ENCODE measurements around the gene CDK9.

CDK9 gene

GRCh38 chr9:127783111-127784008, 2.5 kb upstream of the CDK9 start:
- no peak overlapping the region for H3K9ac ChIP-seq (ENCODE audit: low read length)
- no peak overlapping the region for H3K4me3 ChIP-seq (ENCODE audit: low read depth, low read length)
- no peaks in the 10 kb centered on the region for H3K9me3 ChIP-seq (ENCODE audit: control insufficient read depth, insufficient read depth, low read depth, low read length)
- H3K36me3 ChIP-seq (ENCODE audit: control insufficient read depth, insufficient read depth, low read length), result peaks cover 17% of the 10 kb centered on the region
- peaks cover 23% of the 10 kb centered on the region for H3K4me1 ChIP-seq (ENCODE audit: control insufficient read depth, insufficient read depth, low read length)
- H3K27ac ChIP-seq (ENCODE audit: low read depth, low read length), result no peak overlapping the region
- no peaks in the 10 kb centered on the region for H3K27me3 ChIP-seq (ENCODE audit: control insufficient read depth, insufficient read depth, low read length)

- H3K9me3 ChIP-seq (ENCODE audit: control insufficient read depth, insufficient read depth, low read depth, low read length), result no peaks in the 10 kb centered on the region
- H3K4me3 ChIP-seq (ENCODE audit: low read depth, low read length), result peak overlapping the region; percentile 98
- H3K4me1 ChIP-seq (ENCODE audit: control insufficient read depth, insufficient read depth, low read length), result peaks cover 12% of the 10 kb centered on the region
- peaks cover 36% of the 10 kb centered on the region for H3K36me3 ChIP-seq (ENCODE audit: control insufficient read depth, insufficient read depth, low read length)
- no peak overlapping the region for H3K27ac ChIP-seq (ENCODE audit: low read depth, low read length)
- no peaks in the 10 kb centered on the region for H3K27me3 ChIP-seq (ENCODE audit: control insufficient read depth, insufficient read depth, low read length)
- peak overlapping the region; percentile 34 for H3K9ac ChIP-seq (ENCODE audit: low read length)
These were observed 556 bp upstream of the CDK9 start for GRCh38 chr9:127785023-127785932.

GRCh38 chr9:127786773-127787104, 905 bp downstream of the CDK9 start:
- H3K36me3 ChIP-seq (ENCODE audit: control insufficient read depth, insufficient read depth, low read length), result peaks cover 50% of the 10 kb centered on the region
- H3K27me3 ChIP-seq (ENCODE audit: control insufficient read depth, insufficient read depth, low read length), result no peaks in the 10 kb centered on the region
- peak overlapping the region; percentile 98 for H3K4me3 ChIP-seq (ENCODE audit: low read depth, low read length)
- H3K9me3 ChIP-seq (ENCODE audit: control insufficient read depth, insufficient read depth, low read depth, low read length), result no peaks in the 10 kb centered on the region
- peak overlapping the region; percentile 96 for H3K9ac ChIP-seq (ENCODE audit: low read length)
- H3K4me1 ChIP-seq (ENCODE audit: control insufficient read depth, insufficient read depth, low read length), result peaks cover 7% of the 10 kb centered on the region
- H3K27ac ChIP-seq (ENCODE audit: low read depth, low read length), result peak overlapping the region; percentile 97

- Histone ChIP-seq H3K4me1 (ENCODE audit: control insufficient read depth, insufficient read depth, low read length) (peaks cover 7% of the 10 kb centered on the region), H3K9me3 (ENCODE audit: control insufficient read depth, insufficient read depth, low read depth, low read length) (no peaks in the 10 kb centered on the region), H3K27me3 (ENCODE audit: control insufficient read depth, insufficient read depth, low read length) (no peaks in the 10 kb centered on the region), H3K27ac (ENCODE audit: low read depth, low read length) (no peak overlapping the region), H3K36me3 (ENCODE audit: control insufficient read depth, insufficient read depth, low read length) (peaks cover 62% of the 10 kb centered on the region), H3K9ac (ENCODE audit: low read length) (no peak overlapping the region), H3K4me3 (ENCODE audit: low read depth, low read length) (no peak overlapping the region)
These were observed 2.6 kb downstream of the CDK9 start for GRCh38 chr9:127788337-127789011.

GRCh38 chr9:127789179-127789578, 3.3 kb downstream of the CDK9 start:
- Histone ChIP-seq H3K4me3 (ENCODE audit: low read depth, low read length) (no peak overlapping the region), H3K27ac (ENCODE audit: low read depth, low read length) (no peak overlapping the region), H3K36me3 (ENCODE audit: control insufficient read depth, insufficient read depth, low read length) (peaks cover 62% of the 10 kb centered on the region), H3K9ac (ENCODE audit: low read length) (no peak overlapping the region), H3K4me1 (ENCODE audit: control insufficient read depth, insufficient read depth, low read length) (peaks cover 5% of the 10 kb centered on the region; the same call in 1 of the 2 replicates), H3K9me3 (ENCODE audit: control insufficient read depth, insufficient read depth, low read depth, low read length) (no peaks in the 10 kb centered on the region), H3K27me3 (ENCODE audit: control insufficient read depth, insufficient read depth, low read length) (no peaks in the 10 kb centered on the region)

GRCh38 chr9:127790094-127790855, 4.4 kb downstream of the CDK9 start:
- Histone ChIP-seq H3K36me3 (ENCODE audit: control insufficient read depth, insufficient read depth, low read length) (peaks cover 62% of the 10 kb centered on the region), H3K27me3 (ENCODE audit: control insufficient read depth, insufficient read depth, low read length) (no peaks in the 10 kb centered on the region), H3K9ac (ENCODE audit: low read length) (no peak overlapping the region), H3K27ac (ENCODE audit: low read depth, low read length) (no peak overlapping the region), H3K9me3 (ENCODE audit: control insufficient read depth, insufficient read depth, low read depth, low read length) (no peaks in the 10 kb centered on the region), H3K4me1 (ENCODE audit: control insufficient read depth, insufficient read depth, low read length) (peaks cover 5% of the 10 kb centered on the region; the same call in 1 of the 2 replicates), H3K4me3 (ENCODE audit: low read depth, low read length) (no peak overlapping the region)

- H3K27ac ChIP-seq (ENCODE audit: low read depth, low read length), result no peak overlapping the region
These were observed 5.3 kb downstream of the CDK9 start for GRCh38 chr9:127791085-127791484.

GRCh38 chr9:127792417-127793031, 6.7 kb downstream of the CDK9 start:
- H3K9ac ChIP-seq (ENCODE audit: low read length), result no peak overlapping the region
- no peaks in the 10 kb centered on the region for H3K4me1 ChIP-seq (ENCODE audit: control insufficient read depth, insufficient read depth, low read length)
- no peaks in the 10 kb centered on the region for H3K9me3 ChIP-seq (ENCODE audit: control insufficient read depth, insufficient read depth, low read depth, low read length)
- no peaks in the 10 kb centered on the region for H3K27me3 ChIP-seq (ENCODE audit: control insufficient read depth, insufficient read depth, low read length)
- H3K4me3 ChIP-seq (ENCODE audit: low read depth, low read length), result no peak overlapping the region
- H3K36me3 ChIP-seq (ENCODE audit: control insufficient read depth, insufficient read depth, low read length), result peaks cover 53% of the 10 kb centered on the region
- no peak overlapping the region for H3K27ac ChIP-seq (ENCODE audit: low read depth, low read length)

More at GRCh38 chr9:127791085-127791484, 5.3 kb downstream of the CDK9 start:
- Histone ChIP-seq H3K36me3 (ENCODE audit: control insufficient read depth, insufficient read depth, low read length) (peaks cover 62% of the 10 kb centered on the region), H3K4me1 (ENCODE audit: control insufficient read depth, insufficient read depth, low read length) (peaks cover 5% of the 10 kb centered on the region; the same call in 1 of the 2 replicates), H3K27me3 (ENCODE audit: control insufficient read depth, insufficient read depth, low read length) (no peaks in the 10 kb centered on the region), H3K9me3 (ENCODE audit: control insufficient read depth, insufficient read depth, low read depth, low read length) (no peaks in the 10 kb centered on the region), H3K9ac (ENCODE audit: low read length) (no peak overlapping the region), H3K4me3 (ENCODE audit: low read depth, low read length) (no peak overlapping the region)

GRCh38 chr9:127793093-127793708, 7.4 kb downstream of the CDK9 start:
- H3K9me3 ChIP-seq (ENCODE audit: control insufficient read depth, insufficient read depth, low read depth, low read length), result no peaks in the 10 kb centered on the region
- no peak overlapping the region for H3K4me3 ChIP-seq (ENCODE audit: low read depth, low read length)
- peaks cover 47% of the 10 kb centered on the region for H3K36me3 ChIP-seq (ENCODE audit: control insufficient read depth, insufficient read depth, low read length)
- H3K27ac ChIP-seq (ENCODE audit: low read depth, low read length), result no peak overlapping the region
- no peaks in the 10 kb centered on the region for H3K27me3 ChIP-seq (ENCODE audit: control insufficient read depth, insufficient read depth, low read length)
- peak overlapping the region; percentile 3 for H3K9ac ChIP-seq (ENCODE audit: low read length)
- no peaks in the 10 kb centered on the region for H3K4me1 ChIP-seq (ENCODE audit: control insufficient read depth, insufficient read depth, low read length)
